OCI-LY1 (cell line): ENCODE measurements around the gene SLCO4A1.

ENCODE experiments used
- EZH2 ChIP-seq: fragments of 200-600 bp; sonication (generic), shearing (Covaris generic); IDR thresholded peaks from 2 replicates; pipeline ENCODE4 v1.8.0; 2017; ENCODE audit warnings: borderline replicate concordance, mixed run types, mild to moderate bottlenecking, antibody characterized with exemption, low read length, moderate library complexity, mixed read lengths
- TF ChIP-seq, protein P1 (sequence below): fragments of 200-600 bp; sonication (generic), shearing (Covaris generic); IDR thresholded peaks from 2 replicates; pipeline ENCODE4 v1.5.1; 2017; ENCODE audit warnings: mild to moderate bottlenecking, antibody characterized with exemption, low read length, moderate library complexity, mixed read lengths

DNA sequence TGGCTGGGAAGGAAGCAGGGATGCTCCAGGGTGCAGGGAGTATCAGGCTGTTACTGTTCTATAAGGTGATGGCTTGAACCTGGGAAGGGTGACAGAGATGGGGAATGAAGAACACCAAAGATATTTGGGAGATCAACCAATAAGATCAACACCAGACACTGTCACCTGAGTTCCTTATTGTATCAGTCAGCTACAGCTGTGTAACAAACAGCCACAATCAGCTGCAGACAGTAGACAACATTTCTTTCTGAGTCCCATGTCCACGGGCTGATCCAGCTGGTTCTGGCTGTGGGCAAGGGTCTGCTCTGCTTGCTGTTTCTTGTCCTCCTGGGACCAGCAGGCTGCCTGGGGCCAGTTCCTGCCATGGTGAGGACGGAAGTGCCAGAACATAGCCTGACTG is 31.3 kb upstream of the SLCO4A1 start:
- TF ChIP-seq, protein P1, sequence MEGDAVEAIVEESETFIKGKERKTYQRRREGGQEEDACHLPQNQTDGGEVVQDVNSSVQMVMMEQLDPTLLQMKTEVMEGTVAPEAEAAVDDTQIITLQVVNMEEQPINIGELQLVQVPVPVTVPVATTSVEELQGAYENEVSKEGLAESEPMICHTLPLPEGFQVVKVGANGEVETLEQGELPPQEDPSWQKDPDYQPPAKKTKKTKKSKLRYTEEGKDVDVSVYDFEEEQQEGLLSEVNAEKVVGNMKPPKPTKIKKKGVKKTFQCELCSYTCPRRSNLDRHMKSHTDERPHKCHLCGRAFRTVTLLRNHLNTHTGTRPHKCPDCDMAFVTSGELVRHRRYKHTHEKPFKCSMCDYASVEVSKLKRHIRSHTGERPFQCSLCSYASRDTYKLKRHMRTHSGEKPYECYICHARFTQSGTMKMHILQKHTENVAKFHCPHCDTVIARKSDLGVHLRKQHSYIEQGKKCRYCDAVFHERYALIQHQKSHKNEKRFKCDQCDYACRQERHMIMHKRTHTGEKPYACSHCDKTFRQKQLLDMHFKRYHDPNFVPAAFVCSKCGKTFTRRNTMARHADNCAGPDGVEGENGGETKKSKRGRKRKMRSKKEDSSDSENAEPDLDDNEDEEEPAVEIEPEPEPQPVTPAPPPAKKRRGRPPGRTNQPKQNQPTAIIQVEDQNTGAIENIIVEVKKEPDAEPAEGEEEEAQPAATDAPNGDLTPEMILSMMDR: no peak
- TF ChIP-seq EZH2: no peak
